ENCODE data around the gene PLXNA4. TPM values are rescaled to one million over a fixed set of nuclear protein-coding genes. Genes with fewer than 3 reads are reported as not detected.

PLXNA4 gene
- total and polyA plus RNA-seq, 11 donors = 1.8 to 22.1 (median 10.5) TPM

- no peaks in the 10 kb centered on the region for H3K9me3 ChIP-seq
- H3K4me3 ChIP-seq = no peak overlapping the region
- 46 to 59% (median 46%) methylated on average over 3 of the region's 3 CpGs for WGBS, 4 donors
- ATAC-seq = peak in 2 of 4 donors; percentile 38 to 53
- H3K4me1 ChIP-seq = peaks cover 0 to 8% (median 0%) of the 10 kb centered on the region in 12 donors
- H3K27ac ChIP-seq = no peak overlapping the region
- peaks cover 0 to 3% (median 0%) of the 10 kb centered on the region in 9 donors for H3K36me3 ChIP-seq
- H3K27me3 ChIP-seq = no peaks in the 10 kb centered on the region
- intact Hi-C loops (cut with DNase I) = no loop called here
- no peak for DNase-seq
- TF ChIP-seq CTCF (IDR thresholded peaks at IDR 0.05) (no peak), POLR2A (IDR thresholded peaks at IDR 0.05) (no peak)
These were observed 281.1 kb downstream of the PLXNA4 start for GRCh38 chr7:132295175-132295574.

- ATAC-seq = no peak
- H3K4me3 ChIP-seq = no peak overlapping the region
- H3K36me3 ChIP-seq = peaks cover 0 to 3% (median 0%) of the 10 kb centered on the region in 9 donors
- no peak for DNase-seq
- no peaks in the 10 kb centered on the region for H3K27me3 ChIP-seq
- peaks cover 0 to 9% (median 0%) of the 10 kb centered on the region in 12 donors for H3K4me1 ChIP-seq
- TF ChIP-seq CTCF (IDR thresholded peaks at IDR 0.05) (no peak), POLR2A (IDR thresholded peaks at IDR 0.05) (no peak)
- intact Hi-C loops (cut with DNase I) = no loop called here
- no peak overlapping the region for H3K27ac ChIP-seq
- 45 to 71% (median 54%) methylated on average over 4 of the region's 4 CpGs for WGBS, 4 donors
- H3K9me3 ChIP-seq = no peaks in the 10 kb centered on the region
These were observed 283.5 kb downstream of the PLXNA4 start for GRCh38 chr7:132292803-132293202.

GRCh38 chr7:132291481-132291880 lies 284.8 kb downstream of the PLXNA4 start:
- WGBS, 4 donors = 96 to 98% (median 97%) methylated on average over 1 of the region's 1 CpG
- no peaks in the 10 kb centered on the region for H3K27me3 ChIP-seq
- H3K36me3 ChIP-seq = no peaks in the 10 kb centered on the region
- peaks cover 0 to 9% (median 0%) of the 10 kb centered on the region in 12 donors for H3K4me1 ChIP-seq
- no peak overlapping the region for H3K4me3 ChIP-seq
- ATAC-seq (no peak), DNase-seq (no peak)
- no peak overlapping the region for H3K27ac ChIP-seq
- TF ChIP-seq POLR2A (IDR thresholded peaks at IDR 0.05) = no peak
- no peak for TF ChIP-seq CTCF (IDR thresholded peaks at IDR 0.05)
- intact Hi-C loops (cut with DNase I) = no loop called here
- H3K9me3 ChIP-seq = no peaks in the 10 kb centered on the region

GRCh38 chr7:132290021-132290420 lies 286.2 kb downstream of the PLXNA4 start:
- 53 to 66% (median 64%) methylated on average over 5 of the region's 5 CpGs for WGBS, 4 donors

More at GRCh38 chr7:132290021-132290420, 286.2 kb downstream of the PLXNA4 start:
- ATAC-seq = no peak
- DNase-seq = no peak
- TF ChIP-seq POLR2A (IDR thresholded peaks at IDR 0.05) = no peak
- TF ChIP-seq CTCF (IDR thresholded peaks at IDR 0.05) = no peak
- no peaks in the 10 kb centered on the region for H3K27me3 ChIP-seq
- peaks cover 0 to 9% (median 0%) of the 10 kb centered on the region in 12 donors for H3K4me1 ChIP-seq
- no peak overlapping the region for H3K27ac ChIP-seq
- no peak overlapping the region for H3K4me3 ChIP-seq
- no peaks in the 10 kb centered on the region for H3K9me3 ChIP-seq
- intact Hi-C loops (cut with DNase I) = no loop called here
- H3K36me3 ChIP-seq = no peaks in the 10 kb centered on the region
